Glutamatergic neuron (in vitro differentiated cells): ENCODE results near the gene LIMS3. TPM values are rescaled to one million over a fixed set of nuclear protein-coding genes. Genes with fewer than 3 reads are reported as not detected.
"Not testable (repeated sequence)": the region's sequence is repeated elsewhere in the genome, so short reads cannot be mapped to it uniquely, and the experiment has no call there.

Experiments
- DNase-seq: peaks from one replicate; pipeline ENCODE4 v3.0.0; 2022
- H3K27ac Mint-ChIP-seq: one replicate; pipeline ENCODE4 v1.8.0; 2020; ENCODE audit warnings: mild to moderate bottlenecking, mixed read lengths, inconsistent platforms; ENCODE audit not compliant: unreplicated experiment
- H3K27me3 Mint-ChIP-seq: one replicate; pipeline ENCODE4 v1.8.0; 2020; ENCODE audit warnings: mild to moderate bottlenecking, moderate library complexity, mixed read lengths, inconsistent platforms; ENCODE audit not compliant: unreplicated experiment
- H3K36me3 Mint-ChIP-seq: one replicate; pipeline ENCODE4 v1.8.0; 2020; ENCODE audit warnings: mild to moderate bottlenecking, mixed read lengths, inconsistent platforms; ENCODE audit not compliant: unreplicated experiment
- H3K4me1 Mint-ChIP-seq: one replicate; pipeline ENCODE4 v1.8.0; 2020; ENCODE audit warnings: mild to moderate bottlenecking, low read depth, mixed read lengths, inconsistent platforms; ENCODE audit not compliant: unreplicated experiment
- H3K4me3 Mint-ChIP-seq: one replicate; pipeline ENCODE4 v1.8.0; 2020; ENCODE audit warnings: mild to moderate bottlenecking, mixed read lengths, inconsistent platforms; ENCODE audit not compliant: unreplicated experiment
- H3K9me3 Mint-ChIP-seq: one replicate; pipeline ENCODE4 v1.8.0; 2020; ENCODE audit warnings: mild to moderate bottlenecking, moderate library complexity, mixed read lengths, inconsistent platforms; ENCODE audit not compliant: unreplicated experiment
- long read RNA-seq: library from polyadenylated mRNA; unstranded; transcript quantifications from one replicate; pipeline ENCODE4 v2.0.0, GENCODE V29; 2020; ENCODE audit not compliant: unreplicated experiment
- total RNA-seq: library from RNA; stranded (reverse); fragmentation: NEBNext Ultra II Directional; extraction: Animal tissue kit (Norgen Biotek cat#: 25700); gene quantifications from one replicate; pipeline ENCODE4 v1.2.1, GENCODE V29; 2021; ENCODE audit not compliant: unreplicated experiment

Gene LIMS3, protein sequence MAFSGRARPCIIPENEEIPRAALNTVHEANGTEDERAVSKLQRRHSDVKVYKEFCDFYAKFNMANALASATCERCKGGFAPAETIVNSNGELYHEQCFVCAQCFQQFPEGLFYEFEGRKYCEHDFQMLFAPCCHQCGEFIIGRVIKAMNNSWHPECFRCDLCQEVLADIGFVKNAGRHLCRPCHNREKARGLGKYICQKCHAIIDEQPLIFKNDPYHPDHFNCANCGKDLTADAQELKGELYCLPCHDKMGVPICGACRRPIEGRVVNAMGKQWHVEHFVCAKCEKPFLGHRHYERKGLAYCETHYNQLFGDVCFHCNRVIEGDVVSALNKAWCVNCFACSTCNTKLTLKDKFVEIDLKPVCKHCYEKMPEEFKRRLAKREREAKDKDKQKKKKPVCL
- total RNA-seq = 0.98 TPM
- long read RNA-seq = 0 reads

DNA sequence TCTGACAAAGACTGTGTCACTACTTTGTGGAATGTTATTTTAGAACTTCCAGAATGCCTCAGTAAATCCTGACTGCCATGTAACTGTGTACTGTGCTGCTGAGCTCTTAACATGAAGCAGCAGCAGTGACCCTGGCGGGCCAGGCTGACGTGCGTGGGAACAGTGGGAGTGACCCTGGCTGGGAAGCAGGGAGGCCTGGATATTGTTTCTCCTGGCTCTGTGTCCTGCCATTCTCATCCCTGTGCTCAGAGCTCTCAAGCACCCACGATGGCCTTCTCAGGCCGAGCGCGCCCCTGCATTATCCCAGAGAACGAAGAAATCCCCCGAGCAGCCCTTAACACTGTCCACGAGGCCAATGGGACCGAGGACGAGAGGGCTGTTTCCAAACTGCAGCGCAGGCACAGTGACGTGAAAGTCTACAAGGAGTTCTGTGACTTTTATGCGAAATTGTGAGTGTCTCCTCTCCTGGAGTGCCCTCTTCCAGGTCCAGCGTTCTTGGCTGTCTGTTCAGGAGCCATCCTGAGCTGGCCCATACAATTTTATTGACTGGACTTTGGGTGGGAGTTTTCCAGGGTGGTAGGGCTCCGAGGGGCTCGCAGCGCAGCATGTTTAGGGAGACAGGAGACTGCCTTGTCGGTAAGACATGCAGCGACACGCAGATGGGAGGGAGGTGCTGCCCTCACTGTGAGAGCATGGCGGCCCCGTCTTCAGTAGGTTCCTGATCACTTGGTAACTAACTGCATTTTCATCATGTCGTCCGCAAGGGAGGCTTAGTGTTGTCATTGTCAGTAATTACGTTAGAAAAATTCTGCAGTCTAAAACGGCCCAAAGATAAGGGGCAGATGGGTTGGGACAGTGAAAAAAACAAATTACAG is at the start of gene LIMS3:
TSS of gene LIMS3 (plus strand) at position 227 of the 875 bp plus-strand sequence. CDS start at position 268, 41 bp downstream.
- not testable (repeated sequence) for H3K4me3 Mint-ChIP-seq, H3K9me3 Mint-ChIP-seq, H3K4me1 Mint-ChIP-seq, H3K27me3 Mint-ChIP-seq, H3K36me3 Mint-ChIP-seq, DNase-seq, H3K27ac Mint-ChIP-seq

DNA sequence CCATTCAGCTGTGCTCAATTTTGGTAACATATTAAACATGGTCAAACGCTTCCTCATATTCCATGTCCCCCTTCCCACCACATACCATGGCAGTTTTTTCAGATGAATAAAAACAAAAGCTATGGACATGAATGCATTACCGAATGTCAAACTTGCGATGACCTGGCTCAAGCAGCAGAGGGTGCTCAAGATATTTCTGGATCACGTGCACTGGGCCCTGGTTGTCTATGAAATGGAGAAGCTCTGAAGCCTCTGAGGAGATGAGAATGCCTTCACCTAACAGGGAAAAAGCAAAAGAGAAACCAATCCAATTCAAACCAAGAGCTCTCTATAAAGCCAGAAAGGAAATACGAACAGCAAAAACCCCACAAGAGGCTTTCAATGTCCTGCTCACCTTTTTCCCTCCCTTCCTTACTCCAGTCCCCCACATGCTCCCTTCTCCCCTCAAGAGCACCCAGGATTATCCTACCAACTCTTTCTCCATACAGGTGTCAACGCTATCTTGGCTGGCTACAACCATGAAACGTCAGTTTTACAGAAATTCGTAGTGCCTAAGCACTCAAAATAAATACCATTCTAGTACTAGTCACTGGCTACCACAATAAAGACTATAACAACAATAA is 27.2 kb upstream of the LIMS3 start:
- H3K9me3 Mint-ChIP-seq, H3K36me3 Mint-ChIP-seq, H3K4me3 Mint-ChIP-seq, DNase-seq, H3K27ac Mint-ChIP-seq, H3K4me1 Mint-ChIP-seq, H3K27me3 Mint-ChIP-seq: not testable (repeated sequence)

DNA sequence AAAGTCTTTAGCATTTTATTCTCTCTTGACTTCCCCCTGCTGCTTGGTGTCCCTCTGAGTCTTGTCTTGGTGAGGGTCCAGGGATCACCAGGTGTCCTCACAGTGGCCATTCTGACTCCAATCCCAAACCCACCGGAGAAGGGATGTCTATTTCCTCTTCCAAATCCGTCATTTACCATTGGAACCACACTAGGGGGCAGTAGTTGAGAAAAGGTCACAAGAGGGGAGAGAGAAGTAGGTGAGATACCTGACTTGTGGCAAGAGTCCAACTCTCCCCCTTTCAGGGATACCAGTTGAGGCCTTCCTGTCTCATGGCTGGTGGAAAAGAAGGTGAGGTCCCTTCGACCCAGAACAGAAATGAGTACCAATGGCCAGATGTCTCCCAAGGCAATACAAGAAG is 21.9 kb upstream of the LIMS3 start:
- H3K27ac Mint-ChIP-seq, H3K4me1 Mint-ChIP-seq, H3K27me3 Mint-ChIP-seq, H3K36me3 Mint-ChIP-seq, H3K4me3 Mint-ChIP-seq, DNase-seq, H3K9me3 Mint-ChIP-seq: not testable (repeated sequence)

DNA sequence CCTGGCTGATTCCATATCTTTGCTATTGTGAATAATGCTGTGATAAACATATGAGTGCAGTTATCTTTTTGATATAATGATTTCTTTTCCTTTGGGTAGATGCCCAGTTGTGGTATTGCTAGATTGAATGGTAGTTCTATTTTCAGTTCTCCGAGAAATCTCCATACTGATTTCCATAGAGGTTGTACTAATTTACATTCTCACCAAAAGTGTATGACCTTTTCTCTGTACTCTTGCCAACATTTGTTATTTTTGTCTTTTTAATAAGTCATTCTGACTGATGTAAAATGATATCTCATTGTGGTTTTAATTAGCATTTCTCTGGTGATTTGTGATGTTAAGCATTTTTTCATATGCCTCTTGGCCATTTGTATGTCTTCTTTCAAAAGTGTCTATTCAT is 16.4 kb upstream of the LIMS3 start:
- not testable (repeated sequence) for H3K4me1 Mint-ChIP-seq, H3K4me3 Mint-ChIP-seq, H3K36me3 Mint-ChIP-seq

DNA sequence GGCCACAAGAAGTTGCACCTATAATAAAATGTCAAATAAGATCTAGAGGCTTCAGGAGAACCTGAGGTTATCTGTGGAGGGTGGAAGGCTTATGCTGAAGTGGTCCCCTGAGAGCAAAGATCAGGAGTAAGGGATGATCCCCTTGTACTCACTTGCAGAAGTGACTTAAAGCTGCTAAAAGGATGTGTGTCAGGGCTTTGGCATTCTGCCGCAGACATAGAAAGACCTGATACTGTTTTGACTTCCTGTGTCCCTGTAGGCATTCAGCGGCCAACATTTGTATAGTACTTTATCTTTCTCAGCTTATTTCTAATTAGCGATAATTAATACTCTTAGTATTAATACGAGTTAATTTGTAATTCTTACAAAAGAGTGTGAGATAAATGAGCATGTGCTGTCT is 10.1 kb upstream of the LIMS3 start:
- not testable (repeated sequence) for H3K27ac Mint-ChIP-seq, H3K9me3 Mint-ChIP-seq, H3K4me3 Mint-ChIP-seq, DNase-seq, H3K4me1 Mint-ChIP-seq, H3K27me3 Mint-ChIP-seq, H3K36me3 Mint-ChIP-seq

More for the DNA sequence above, 16.4 kb upstream of the LIMS3 start:
- DNase-seq, H3K9me3 Mint-ChIP-seq, H3K27ac Mint-ChIP-seq, H3K27me3 Mint-ChIP-seq: not testable (repeated sequence)

DNA sequence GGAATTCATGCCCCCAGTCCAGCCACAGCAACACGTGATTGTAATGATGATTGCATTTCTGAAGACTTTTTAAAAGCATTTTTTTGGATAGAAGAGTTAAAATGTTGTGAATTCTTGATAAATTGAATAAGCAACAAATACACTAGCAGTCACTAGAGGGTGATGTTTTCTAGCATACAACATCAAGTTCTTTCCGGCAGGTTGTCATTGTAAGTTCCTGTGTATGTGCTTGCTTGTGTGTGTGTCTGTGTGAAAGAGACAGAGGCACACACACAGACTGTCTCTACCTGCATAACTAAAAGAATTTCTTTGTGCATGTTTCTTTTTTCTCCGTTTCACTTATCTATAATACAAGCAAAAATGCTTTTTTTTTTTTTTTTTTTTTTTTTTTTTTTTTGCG is 8.6 kb upstream of the LIMS3 start:
- not testable (repeated sequence) for H3K4me1 Mint-ChIP-seq, H3K9me3 Mint-ChIP-seq, H3K36me3 Mint-ChIP-seq, DNase-seq, H3K4me3 Mint-ChIP-seq, H3K27me3 Mint-ChIP-seq, H3K27ac Mint-ChIP-seq

DNA sequence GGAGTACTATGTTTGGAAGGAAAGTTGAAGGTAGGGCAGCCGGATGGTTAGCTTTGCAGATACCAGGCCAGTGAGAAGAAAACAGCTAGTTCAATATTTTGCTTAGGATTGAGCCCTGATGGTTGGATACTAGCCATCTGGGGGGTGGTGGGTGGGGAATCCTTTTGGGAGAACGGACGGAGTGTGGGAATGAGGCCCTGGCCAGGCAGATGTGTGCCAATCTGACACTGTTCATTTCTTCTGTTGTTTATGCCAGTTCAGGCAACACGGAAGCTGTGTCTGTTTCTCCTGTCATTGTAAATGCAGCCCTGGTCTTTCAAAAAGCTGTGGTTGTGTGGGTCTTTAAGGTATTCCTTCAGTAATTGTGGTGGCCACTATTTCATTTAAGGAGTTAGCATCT is 7.5 kb upstream of the LIMS3 start:
- H3K27me3 Mint-ChIP-seq, DNase-seq, H3K9me3 Mint-ChIP-seq: not testable (repeated sequence)

DNA sequence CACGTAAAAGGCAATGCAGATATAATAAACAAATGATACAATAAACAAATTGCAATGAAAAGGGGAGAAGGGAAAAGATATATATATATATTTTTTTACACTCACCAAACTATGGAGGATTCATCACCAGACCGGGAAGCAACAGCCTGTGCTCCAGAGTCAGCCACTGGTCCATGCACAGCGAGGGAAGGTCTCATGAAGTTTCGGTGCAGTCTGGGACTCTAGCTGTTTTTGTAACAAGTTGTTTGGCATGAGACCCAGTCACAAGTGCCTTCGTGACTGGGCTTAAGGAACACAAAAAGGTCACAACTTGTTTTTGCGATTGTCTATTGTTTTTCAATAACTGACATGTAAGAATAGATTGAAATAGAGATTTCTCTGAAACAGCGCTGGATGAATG is 4.8 kb upstream of the LIMS3 start:
- H3K4me1 Mint-ChIP-seq, H3K36me3 Mint-ChIP-seq, H3K9me3 Mint-ChIP-seq, H3K27ac Mint-ChIP-seq, DNase-seq, H3K27me3 Mint-ChIP-seq, H3K4me3 Mint-ChIP-seq: not testable (repeated sequence)

More for the DNA sequence above, 7.5 kb upstream of the LIMS3 start:
- H3K4me1 Mint-ChIP-seq, H3K36me3 Mint-ChIP-seq, H3K4me3 Mint-ChIP-seq, H3K27ac Mint-ChIP-seq: not testable (repeated sequence)

DNA sequence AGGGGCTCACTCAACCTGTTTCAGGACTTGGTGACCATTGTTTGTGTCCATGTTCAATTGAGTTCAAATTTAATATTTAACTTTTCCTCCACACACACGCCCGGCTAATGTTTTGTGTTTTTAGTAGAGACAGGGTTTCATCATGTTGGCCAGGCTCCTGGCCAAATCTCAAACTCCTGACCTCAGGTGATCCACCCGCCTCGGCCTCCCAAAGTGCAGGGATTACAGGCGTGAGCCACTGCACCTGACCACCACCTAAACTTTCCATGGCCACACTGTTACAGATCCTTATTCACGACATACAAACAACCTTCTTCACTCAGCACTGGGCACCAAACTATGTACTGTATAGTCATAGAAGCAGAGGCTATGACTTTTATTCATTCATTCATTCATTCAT is 4.3 kb upstream of the LIMS3 start:
- H3K36me3 Mint-ChIP-seq, H3K9me3 Mint-ChIP-seq, H3K4me3 Mint-ChIP-seq, DNase-seq, H3K4me1 Mint-ChIP-seq, H3K27me3 Mint-ChIP-seq, H3K27ac Mint-ChIP-seq: not testable (repeated sequence)

DNA sequence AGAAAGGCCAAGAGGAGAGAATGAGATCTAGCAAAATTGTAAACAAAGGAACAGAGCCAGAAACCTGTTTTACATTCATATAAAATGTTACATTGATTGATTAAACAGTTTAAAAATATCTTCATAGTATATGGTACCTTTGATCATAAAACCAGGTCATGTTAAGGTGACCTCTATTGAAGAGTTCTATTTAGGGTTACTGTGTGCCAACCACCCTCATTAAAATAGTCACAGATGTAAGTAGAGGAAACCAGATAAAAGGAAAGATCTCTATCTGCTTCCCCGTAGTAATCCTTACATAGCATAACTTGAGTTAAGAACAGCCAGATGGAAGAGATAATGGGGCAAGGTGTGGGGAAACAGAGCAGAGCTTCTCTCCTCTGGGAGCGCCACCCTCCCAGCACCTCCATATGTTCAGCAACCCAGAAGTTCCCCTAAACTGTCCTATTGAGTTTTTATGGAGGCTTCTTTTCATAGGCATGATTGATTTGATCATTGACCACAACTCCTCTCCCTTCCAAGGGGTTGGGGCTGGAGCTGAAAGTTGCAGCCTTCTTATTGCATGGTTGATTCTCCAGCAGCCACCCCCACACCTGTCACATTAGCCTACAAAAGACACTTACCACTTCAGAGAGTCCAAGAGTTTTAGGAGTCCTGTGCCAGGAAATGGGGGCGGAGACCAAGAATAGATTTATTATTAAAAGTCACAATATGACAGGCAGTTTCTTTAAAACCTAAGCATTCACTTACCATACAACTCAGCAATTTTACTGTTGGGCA is 3.2 kb upstream of the LIMS3 start:
- not testable (repeated sequence) for H3K9me3 Mint-ChIP-seq, DNase-seq, H3K4me3 Mint-ChIP-seq, H3K4me1 Mint-ChIP-seq, H3K27ac Mint-ChIP-seq, H3K36me3 Mint-ChIP-seq, H3K27me3 Mint-ChIP-seq

DNA sequence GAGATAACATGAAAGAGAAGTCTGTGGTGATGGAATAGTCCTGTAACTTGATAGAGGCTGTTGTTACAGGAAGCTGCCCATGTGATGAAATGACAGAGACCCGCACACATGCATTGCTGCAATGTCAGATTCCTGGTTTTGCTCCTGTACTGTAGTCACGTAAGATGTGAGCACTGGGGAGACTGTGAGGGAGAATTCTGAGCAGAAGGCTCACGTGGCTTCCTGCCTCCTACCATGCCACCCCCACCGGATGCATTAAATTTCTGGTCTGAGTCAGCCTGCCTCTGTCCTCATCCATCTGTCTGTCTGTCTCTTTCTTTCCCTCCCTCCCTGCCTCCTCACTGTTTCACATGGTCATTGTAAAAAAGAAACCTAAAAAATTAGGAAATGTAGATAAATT is 2.3 kb upstream of the LIMS3 start:
- H3K27ac Mint-ChIP-seq, DNase-seq, H3K36me3 Mint-ChIP-seq, H3K4me3 Mint-ChIP-seq, H3K9me3 Mint-ChIP-seq, H3K4me1 Mint-ChIP-seq, H3K27me3 Mint-ChIP-seq: not testable (repeated sequence)
